Activated CD8-positive, alpha-beta memory T cell treated with anti-CD3 and anti-CD28 coated beads, Interleukin-2, amount 50 U/mL, for 4 hours (primary cell): ENCODE results near the gene ELMO1.

Experiments
- DNase-seq: peaks from one replicate; pipeline ENCODE4 v3.0.0-alpha.2; 2020

Gene ELMO1

GRCh38 chr7:37211097-37211880, 237.4 kb downstream of the ELMO1 start:
- no peak for DNase-seq

GRCh38 chr7:37209195-37209594, 239.5 kb downstream of the ELMO1 start:
- no peak for DNase-seq

GRCh38 chr7:37208528-37208927, 240.1 kb downstream of the ELMO1 start:
- peak; percentile 32 for DNase-seq

GRCh38 chr7:37206192-37206591, 242.5 kb downstream of the ELMO1 start:
- no peak for DNase-seq

- no peak for DNase-seq
Observed at GRCh38 chr7:37205451-37205850, 243.2 kb downstream of the ELMO1 start.

GRCh38 chr7:37201876-37202198, 246.8 kb downstream of the ELMO1 start:
- no peak for DNase-seq

- DNase-seq: peak; percentile 45
Observed at GRCh38 chr7:37201003-37201875, 247.4 kb downstream of the ELMO1 start.

GRCh38 chr7:37198906-37199485, 249.7 kb downstream of the ELMO1 start:
- peak; percentile 75 for DNase-seq

- DNase-seq: no peak
Observed at GRCh38 chr7:37198041-37198905, 250.4 kb downstream of the ELMO1 start.

- DNase-seq: no peak
Observed at GRCh38 chr7:37197108-37197507, 251.6 kb downstream of the ELMO1 start.

GRCh38 chr7:37196676-37197075, 252.0 kb downstream of the ELMO1 start:
- no peak for DNase-seq

GRCh38 chr7:37195388-37195787, 253.3 kb downstream of the ELMO1 start:
- DNase-seq: no peak

- DNase-seq: no peak
Observed at GRCh38 chr7:37194943-37195342, 253.7 kb downstream of the ELMO1 start.

GRCh38 chr7:37193775-37194135, 254.9 kb downstream of the ELMO1 start:
- no peak for DNase-seq

- DNase-seq: no peak
Observed at GRCh38 chr7:37193087-37193774, 255.4 kb downstream of the ELMO1 start.

- no peak for DNase-seq
Observed at GRCh38 chr7:37191797-37192196, 256.9 kb downstream of the ELMO1 start.

GRCh38 chr7:37187179-37187578, 261.5 kb downstream of the ELMO1 start:
- no peak for DNase-seq

GRCh38 chr7:37186753-37187152, 261.9 kb downstream of the ELMO1 start:
- DNase-seq: no peak

- DNase-seq: no peak
Observed at GRCh38 chr7:37181550-37181932, 267.1 kb downstream of the ELMO1 start.

GRCh38 chr7:37180828-37181549, 267.7 kb downstream of the ELMO1 start:
- DNase-seq: no peak

GRCh38 chr7:37176079-37176478, 272.6 kb downstream of the ELMO1 start:
- DNase-seq: no peak

GRCh38 chr7:37174460-37174859, 274.2 kb downstream of the ELMO1 start:
- no peak for DNase-seq
